NOMO-1 treated with DMSO at 0.1 percent for 48 hours (cell line): ENCODE measurements around the gene FAM50A.
"Not testable (repeated sequence)": the region's sequence is repeated elsewhere in the genome, so short reads cannot be mapped to it uniquely, and the experiment has no call there.

Experiments used
- DNase-seq: peaks from one replicate; lab custom pipeline; 2025; ENCODE audit not compliant: unreplicated experiment; lab: John Stamatoyannopoulos, UW

Gene FAM50A

DNA sequence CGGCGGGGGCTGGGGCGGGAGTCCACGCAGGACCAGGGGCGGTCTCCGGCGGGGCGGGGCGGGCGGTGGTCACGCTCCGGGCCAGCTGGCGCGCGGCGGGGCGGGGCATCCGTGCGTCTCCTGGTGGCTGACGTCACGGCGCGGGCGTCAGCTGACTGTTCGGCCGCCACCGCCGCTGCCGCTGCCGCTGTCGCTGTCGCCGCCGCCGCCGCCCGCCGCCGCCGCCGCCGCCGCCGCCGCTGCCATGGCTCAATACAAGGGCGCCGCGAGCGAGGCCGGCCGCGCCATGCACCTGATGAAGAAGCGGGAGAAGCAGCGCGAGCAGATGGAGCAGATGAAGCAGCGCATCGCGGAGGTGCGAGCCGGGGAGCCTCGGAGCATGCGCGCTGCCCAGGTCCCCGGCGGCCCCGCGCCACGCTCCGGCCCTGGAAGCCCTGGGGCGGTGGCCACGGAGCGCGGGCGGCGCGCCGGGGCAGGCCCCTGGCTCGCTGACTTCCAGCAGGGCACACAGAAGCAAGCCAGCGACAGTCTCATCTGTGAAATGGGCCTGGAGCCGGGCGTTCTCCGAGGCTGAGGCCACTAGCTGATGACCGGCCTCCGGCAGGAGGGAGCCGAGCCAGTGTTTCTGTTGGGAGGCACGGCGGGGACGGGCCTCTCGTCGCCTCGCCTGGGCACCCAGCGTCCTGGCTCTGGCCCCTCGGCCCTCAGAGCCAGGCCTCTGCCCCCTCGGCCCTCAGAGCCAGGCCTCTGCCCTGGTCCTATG lies at the start of gene FAM50A:
Gene FAM50A, plus strand, starts transcription at position 150 of the 763 bp plus-strand sequence. Its CDS starts 95 bp downstream, at position 245.
- DNase-seq = peak; percentile 34

DNA sequence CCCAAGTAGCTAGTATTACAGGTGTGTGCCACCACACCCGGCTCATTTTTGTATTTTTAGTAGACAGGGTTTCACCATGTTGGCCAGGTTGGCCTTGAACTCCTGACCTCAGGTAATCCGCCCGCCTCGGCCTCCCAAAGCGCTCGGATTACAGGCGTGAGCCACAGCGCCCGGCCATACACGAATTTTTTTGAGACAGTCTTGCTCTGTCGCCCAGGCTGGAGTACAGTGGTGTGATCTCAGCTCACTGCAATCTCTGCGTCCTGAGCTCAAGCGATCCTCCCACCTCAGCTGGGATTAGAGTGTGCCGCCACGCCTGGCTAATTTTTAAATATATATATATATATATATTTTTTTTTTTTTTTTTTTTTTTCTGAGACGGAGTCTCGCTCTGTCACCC lies 47.6 kb upstream of the FAM50A start:
- DNase-seq = not testable (repeated sequence)

GRCh38 chrX:154396973-154397887 lies 46.7 kb upstream of the FAM50A start:
- DNase-seq = peak; percentile 39

DNA sequence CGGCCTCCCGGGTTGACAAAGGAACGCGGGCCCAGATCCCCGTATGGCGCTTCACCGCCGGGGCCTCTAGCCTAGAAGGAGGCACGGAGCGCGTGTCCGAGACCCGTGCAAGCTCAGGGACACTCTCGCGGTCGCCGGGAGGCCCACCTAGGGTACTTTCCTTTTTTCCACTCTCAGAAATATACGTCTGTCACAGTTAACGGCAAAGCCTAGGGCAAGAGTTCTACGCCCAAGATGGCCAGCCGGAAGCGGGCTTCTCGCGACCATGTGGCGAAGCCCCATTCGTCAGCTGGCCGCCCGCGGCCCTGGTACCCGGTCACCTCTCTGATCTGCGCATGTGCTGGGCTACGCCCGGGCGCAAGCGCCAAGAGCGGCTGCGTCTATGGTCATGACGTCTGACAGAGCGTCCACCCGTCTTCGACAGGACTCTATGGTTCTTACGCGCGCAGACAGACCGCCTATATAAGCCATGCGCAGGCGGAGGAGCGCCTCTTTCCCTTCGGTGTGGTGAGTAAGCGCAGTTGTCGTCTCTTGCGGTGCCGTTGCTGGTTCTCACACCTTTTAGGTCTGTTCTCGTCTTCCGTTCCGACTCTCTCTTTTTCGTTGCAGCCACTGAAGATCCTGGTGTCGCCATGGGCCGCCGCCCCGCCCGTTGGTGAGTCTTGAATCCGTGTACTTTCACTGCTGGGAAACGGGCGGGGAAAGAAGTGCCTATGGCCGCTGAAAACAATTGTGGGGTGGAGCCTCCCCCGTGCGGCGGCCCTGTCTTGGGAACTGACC lies 45.9 kb upstream of the FAM50A start, which contains the start of gene RPL10:
Gene RPL10, plus strand, starts transcription at position 490 of the 780 bp plus-strand sequence. Its CDS starts 143 bp downstream, at position 633.
- DNase-seq = peak; percentile 88

DNA sequence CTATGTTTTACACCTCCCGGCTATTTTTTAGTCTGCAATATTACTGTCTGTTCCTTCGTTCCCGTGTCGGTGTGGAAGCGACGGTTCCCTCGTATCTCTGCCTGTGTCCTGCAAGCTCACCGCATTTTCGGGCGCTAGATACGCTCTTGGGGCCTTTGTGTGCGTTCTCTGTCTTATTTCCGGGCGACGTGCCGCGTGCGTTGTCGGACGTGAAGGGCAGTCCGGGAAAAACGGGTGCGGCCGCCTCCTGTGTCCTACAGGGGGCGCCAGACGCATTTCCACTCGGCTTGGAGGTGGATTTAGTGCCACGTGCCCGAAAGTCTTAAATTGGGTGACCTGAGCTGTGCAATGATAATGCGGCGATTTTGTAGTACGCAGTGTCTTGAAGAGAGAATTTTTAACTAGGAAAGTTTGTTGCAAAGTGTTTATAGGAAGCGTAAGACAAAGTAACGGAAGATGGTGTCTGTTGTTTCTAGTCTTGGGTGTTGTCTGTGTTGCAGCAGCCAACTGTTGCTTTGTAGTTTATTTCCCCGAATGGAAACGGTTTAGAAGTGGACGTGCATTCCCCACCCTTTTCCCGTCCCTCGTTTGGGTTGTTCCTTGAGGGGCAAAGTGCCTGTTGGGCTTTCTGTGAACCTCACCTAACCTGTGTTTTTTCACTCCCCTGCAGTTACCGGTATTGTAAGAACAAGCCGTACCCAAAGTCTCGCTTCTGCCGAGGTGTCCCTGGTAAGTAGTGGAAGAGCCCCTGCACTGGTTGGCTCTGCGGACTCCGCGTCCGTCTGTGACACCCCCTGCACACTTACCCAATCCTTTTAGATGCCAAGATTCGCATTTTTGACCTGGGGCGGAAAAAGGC lies 45.0 kb upstream of the FAM50A start:
- peak; percentile 66 for DNase-seq

DNA sequence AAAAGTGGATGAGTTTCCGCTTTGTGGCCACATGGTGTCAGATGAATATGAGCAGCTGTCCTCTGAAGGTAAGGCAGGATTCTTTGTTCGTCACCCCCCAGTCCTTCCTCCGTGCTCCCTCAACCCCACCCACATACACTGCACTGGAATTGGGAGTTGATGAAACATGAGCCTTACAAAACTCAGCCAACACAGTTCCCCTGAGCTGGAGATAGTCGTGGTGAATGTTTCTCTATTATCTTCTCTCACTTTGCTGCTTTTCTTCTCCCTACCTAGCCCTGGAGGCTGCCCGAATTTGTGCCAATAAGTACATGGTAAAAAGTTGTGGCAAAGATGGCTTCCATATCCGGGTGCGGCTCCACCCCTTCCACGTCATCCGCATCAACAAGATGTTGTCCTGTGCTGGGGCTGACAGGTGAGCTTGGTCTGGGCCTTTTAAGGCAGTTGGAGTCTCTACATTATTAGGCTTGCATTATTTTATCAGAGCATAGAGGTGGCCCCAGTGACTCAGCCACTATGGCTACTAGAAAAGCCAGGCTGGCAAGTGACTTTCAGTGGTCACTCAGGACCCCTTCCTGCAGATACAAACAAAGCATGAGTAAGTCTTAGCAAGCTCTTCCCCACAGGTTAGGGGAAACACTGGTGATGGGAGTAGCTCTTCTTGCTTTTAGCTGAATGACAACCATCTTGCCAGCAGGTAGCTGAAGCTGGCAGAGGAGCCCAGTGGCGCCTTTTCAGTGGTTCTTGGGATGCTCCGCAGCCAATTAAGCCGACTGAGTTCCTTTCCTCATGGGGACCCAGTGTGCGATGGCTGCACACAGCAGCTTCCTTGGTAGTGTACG lies 44.2 kb upstream of the FAM50A start:
- no peak for DNase-seq

DNA sequence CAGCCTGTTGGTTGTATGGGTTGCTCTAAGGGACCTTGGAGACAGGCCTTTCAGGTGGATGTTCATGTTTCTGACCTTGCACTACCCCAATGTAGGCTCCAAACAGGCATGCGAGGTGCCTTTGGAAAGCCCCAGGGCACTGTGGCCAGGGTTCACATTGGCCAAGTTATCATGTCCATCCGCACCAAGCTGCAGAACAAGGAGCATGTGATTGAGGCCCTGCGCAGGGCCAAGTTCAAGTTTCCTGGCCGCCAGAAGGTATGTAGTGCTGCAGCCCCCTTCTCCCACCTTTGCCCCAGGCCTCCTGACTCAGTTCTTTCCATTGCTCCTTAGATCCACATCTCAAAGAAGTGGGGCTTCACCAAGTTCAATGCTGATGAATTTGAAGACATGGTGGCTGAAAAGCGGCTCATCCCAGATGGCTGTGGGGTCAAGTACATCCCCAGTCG lies 43.5 kb upstream of the FAM50A start:
- DNase-seq = not testable (repeated sequence)

DNA sequence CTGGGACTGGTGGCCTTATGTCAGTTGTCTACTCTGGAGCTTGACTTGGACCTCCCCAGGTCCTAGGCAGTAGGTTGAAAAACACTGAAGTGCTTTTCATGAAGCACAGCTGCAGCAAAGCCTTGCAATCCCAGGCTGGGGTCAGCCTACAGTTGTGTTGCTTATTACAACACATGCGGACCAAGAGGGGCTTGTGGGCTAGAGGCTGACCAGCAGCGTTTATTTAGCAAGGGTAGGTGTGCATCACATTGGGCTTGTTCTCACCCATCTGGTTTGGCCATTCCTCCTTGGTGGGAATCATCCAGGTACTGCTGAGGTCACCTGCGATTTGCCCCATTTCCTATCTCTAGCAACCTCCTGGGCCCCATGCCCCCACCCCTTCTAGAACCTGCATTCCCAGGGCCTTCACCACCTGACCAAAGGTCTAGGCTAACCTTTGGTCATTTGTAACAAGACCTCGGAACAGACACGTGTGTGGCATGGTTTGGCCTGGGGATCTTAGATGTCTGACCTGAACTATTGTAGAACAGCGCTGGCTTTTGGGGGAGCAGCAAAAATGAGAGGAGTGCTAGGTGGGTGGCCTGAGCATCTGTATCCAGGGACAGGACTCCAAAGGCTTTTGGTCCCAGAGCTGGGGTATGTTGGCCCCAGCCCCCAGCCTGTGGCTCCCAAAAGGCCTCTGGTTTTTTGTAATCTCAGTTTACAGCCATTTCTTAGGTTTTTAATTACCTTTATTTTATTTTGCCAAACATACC lies 42.7 kb upstream of the FAM50A start:
- DNase-seq = no peak

DNA sequence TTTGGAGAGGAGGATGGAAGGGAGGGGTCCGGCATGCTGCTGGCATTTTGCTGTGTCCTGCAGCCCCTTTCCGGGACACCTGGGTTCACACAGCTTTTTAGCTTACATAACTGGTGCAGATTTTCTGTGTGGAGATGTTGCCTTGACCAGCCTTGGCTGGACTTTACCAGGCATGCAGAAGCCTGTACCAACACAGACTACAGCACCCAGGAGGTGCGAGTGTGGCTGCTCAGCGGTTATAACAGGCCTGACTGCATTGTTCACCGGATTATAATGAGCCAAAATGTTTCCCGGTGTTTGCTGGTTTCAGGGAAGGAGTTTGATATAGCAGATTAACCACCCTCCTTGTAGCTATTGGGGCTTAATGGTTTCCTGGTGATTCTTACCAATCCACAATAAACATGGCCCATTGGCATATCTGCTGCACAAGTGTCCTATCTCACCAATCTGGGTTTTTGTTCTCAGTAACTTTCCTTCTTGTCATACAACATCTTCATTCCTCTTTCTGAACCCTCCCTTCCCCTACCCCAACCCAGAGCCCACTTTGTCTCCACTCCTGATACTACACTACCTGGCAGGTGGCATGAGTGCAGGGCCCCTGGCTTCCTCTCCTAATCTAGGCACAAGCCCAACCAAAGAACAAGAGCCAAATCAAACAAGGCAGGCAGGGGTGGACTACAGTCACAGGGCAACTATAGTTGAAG lies 41.9 kb upstream of the FAM50A start:
- DNase-seq = no peak

- no peak for DNase-seq
Observed at GRCh38 chrX:154402622-154403127, 41.3 kb upstream of the FAM50A start.

GRCh38 chrX:154403192-154403591 lies 40.7 kb upstream of the FAM50A start:
- DNase-seq = no peak

DNA sequence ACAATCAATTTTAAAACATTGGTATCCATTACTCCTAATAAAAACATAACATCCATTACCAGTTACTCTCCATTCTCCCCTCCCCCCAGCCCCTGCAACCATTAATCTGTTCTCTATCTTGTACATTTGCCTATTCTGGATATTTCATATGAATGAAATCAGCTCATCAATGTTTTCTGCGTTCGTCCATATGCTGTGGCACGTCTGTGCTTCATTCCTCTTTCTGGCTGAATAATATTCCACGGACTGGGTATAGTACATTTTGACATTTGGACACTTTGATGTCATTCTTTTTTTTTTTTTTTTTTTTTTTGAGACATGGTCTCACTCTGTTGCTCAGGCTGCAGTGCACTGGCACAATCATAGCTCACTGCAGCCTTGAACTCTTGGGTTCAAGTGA lies 40.1 kb upstream of the FAM50A start:
- no peak for DNase-seq

- no peak for DNase-seq
Observed at GRCh38 chrX:154404625-154405192, 39.2 kb upstream of the FAM50A start.

DNA sequence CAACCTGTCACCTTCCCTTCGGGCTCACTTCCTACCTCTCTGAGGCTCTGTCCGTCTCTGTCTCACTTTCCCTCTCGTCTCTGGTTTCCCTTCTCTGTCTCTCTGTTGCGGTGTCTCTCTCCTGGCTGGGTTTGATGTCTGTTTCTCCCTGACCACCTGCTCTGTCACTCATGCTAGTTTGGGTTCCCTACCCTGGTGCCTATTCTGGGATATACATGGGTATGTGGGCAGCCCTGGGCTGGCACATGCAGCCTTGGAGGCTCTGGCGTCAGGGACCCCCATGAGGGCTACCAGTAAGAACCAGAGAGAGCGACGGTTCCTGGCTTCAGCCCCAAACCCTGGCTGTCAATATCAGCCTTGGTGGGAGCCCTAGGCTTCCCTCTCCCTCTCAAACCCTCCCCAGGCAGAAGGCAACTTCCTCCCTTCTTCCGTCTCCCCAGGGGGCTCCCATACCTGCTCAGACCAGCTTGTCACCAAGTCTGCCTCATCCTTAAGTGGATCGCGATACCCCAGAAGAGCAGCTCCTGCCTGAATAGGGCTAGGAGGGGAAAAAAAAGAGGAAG lies 35.2 kb upstream of the FAM50A start:
- no peak for DNase-seq

DNA sequence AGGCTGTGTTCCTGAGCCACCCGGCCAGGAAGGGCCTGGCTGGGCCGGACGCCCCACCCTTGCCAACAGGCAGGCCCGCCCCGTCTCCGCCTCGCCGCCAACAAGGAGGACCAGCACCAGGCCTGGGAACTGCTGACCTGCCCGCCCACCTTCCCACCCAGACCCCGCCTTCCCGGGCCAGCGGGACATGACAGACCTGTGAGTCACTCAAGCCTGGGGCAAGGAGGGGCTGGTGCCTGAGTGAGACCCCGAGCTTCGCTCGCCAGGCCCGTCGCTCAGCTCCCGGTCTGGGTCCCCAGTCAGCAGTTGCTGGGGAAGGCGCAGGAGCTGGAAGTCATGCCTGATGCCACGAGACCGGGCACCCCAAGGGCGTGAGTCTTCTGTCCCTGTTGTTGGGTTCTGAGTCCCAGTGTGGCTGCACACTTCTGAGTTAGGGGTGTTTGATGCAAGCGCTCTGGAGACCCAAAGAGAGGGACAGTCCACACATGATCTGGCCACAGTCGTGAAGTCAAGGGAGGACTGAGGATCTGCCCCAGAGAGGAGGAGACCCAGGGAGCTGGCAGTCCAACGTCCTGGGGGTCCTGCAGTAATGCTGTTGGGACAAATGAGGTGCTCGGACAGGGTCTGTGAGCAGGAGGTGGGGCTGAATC lies 34.6 kb upstream of the FAM50A start, which contains the start of gene DNASE1L1:
Gene DNASE1L1, minus strand, starts transcription at position 33 of the 650 bp plus-strand sequence. CDS start 3,686 bp downstream, outside the sequence.
- DNase-seq = peak; percentile 72

GRCh38 chrX:154411981-154412340 lies 32.0 kb upstream of the FAM50A start:
- DNase-seq = no peak
